Measurements from ENCODE around the gene ANKRD33B.

GRCh38 chr5:10564838-10565784 is 1.2 kb downstream of the ANKRD33B start:
- no peak for TF ChIP-seq EEA1 (CRISPR knock-in tag; IDR thresholded peaks at IDR 0.05; ENCODE audit: borderline replicate concordance)
- TF ChIP-seq, protein P1, sequence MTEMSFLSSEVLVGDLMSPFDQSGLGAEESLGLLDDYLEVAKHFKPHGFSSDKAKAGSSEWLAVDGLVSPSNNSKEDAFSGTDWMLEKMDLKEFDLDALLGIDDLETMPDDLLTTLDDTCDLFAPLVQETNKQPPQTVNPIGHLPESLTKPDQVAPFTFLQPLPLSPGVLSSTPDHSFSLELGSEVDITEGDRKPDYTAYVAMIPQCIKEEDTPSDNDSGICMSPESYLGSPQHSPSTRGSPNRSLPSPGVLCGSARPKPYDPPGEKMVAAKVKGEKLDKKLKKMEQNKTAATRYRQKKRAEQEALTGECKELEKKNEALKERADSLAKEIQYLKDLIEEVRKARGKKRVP (CRISPR knock-in tag; IDR thresholded peaks at IDR 0.05) = no peak
- no peak for TF ChIP-seq CTCF (CRISPR knock-in tag; IDR thresholded peaks at IDR 0.05)
- no peak for TF ChIP-seq PHB2 (IDR thresholded peaks at IDR 0.05; ENCODE audit: partially characterized antibody)
- no peak for TF ChIP-seq POLR2A (IDR thresholded peaks at IDR 0.05; ENCODE audit: insufficient read depth in 1 of 2, low read depth in 2 of 2, low read length in 2 of 2)
- TF ChIP-seq PRPF4 (IDR thresholded peaks at IDR 0.05; ENCODE audit: low read depth, low read length, poor library complexity, severe bottlenecking) = no peak
- no peak for TF ChIP-seq EZH2 (conservative IDR thresholded peaks at IDR 0.05; ENCODE audit: low read depth, low read length)
- TF ChIP-seq RCOR2 (CRISPR knock-in tag; IDR thresholded peaks at IDR 0.05) = no peak
